Prostate gland (tissue), 2 donors: ENCODE measurements around the gene TSC22D1. TPM values are rescaled to one million over a fixed set of nuclear protein-coding genes. Genes with fewer than 3 reads are reported as not detected.

ENCODE experiments used
- DNase-seq: peaks from one replicate; pipeline ENCODE4 v3.0.0-alpha.2; 2019; ENCODE audit warnings: low spot score
- H3K27ac ChIP-seq, 2 donors: fragments of 200-600 bp; sonication (generic); 2 replicates each; pipeline ENCODE4 v1.5.1; 2017 to 2019
- H3K27me3 ChIP-seq: fragments of 200-600 bp; sonication (generic); replicated peaks from 2 replicates; pipeline ENCODE4 v1.5.1; 2019; ENCODE audit not compliant: insufficient read depth
- H3K36me3 ChIP-seq, 2 donors: fragments of 200-600 bp; sonication (generic); 1 replicate in 1 of 2; 2 replicates in 1 of 2; pipeline versions ENCODE4 v1.5.1 to v1.8.1; 2017 to 2019
- H3K4me1 ChIP-seq: fragments of 200-600 bp; sonication (generic); replicated peaks from 2 replicates; pipeline ENCODE4 v1.5.1; 2019
- H3K4me3 ChIP-seq, 2 donors: fragments of 200-600 bp; sonication (generic); 2 replicates each; pipeline ENCODE4 v1.5.1; 2017 to 2019
- H3K9me3 ChIP-seq: fragments of 200-600 bp; sonication (generic); 2 replicates; pipeline ENCODE4 v1.5.1; 2017
- POLR2A ChIP-seq: fragments of 450-650 bp; IDR thresholded peaks from one replicate; pipeline ENCODE4 v1.6.1; 2016; ENCODE audit warnings: antibody characterized with exemption, mild to moderate bottlenecking
- POLR2AphosphoS5 ChIP-seq: sonication (generic); formaldehyde crosslinking; IDR thresholded peaks from one replicate; pipeline ENCODE4 v1.6.1; 2017; ENCODE audit warnings: antibody characterized with exemption
- WGBS: methylation state at CpG from one replicate; pipeline ENCODE4 v1.1.5; 2018; 5-methylcytosine and 5-hydroxymethylcytosine counted together
- intact Hi-C: fragments of 100-400 bp; cut with DNase I; formaldehyde crosslinking; loops from one replicate; pipeline ENCODE4 v1.14.2; 2022
- total RNA-seq, 2 donors: library from RNA; depleted of rRNA; stranded (reverse); fragments of >200 nt; gene quantifications; one replicate each; pipeline ENCODE4 v1.1.0, GENCODE V29; 2016
- TF ChIP-seq, protein P1 (sequence below), 4 experiments: fragments of 200-600 bp in 2 of 4; fragments of 450-650 bp in 2 of 4; sonication (generic) in 2 of 4; IDR thresholded peaks; 1 replicate in 3 of 4; 2 replicates in 1 of 4; pipeline ENCODE4 v1.5.1; 2016 to 2019; ENCODE audit warnings: antibody characterized with exemption in 4 of 4, mild to moderate bottlenecking in 2 of 4, moderate library complexity in 2 of 4

Gene TSC22D1
- total RNA-seq, 2 donors from 2014 or later = 185 to 237 TPM

DNA sequence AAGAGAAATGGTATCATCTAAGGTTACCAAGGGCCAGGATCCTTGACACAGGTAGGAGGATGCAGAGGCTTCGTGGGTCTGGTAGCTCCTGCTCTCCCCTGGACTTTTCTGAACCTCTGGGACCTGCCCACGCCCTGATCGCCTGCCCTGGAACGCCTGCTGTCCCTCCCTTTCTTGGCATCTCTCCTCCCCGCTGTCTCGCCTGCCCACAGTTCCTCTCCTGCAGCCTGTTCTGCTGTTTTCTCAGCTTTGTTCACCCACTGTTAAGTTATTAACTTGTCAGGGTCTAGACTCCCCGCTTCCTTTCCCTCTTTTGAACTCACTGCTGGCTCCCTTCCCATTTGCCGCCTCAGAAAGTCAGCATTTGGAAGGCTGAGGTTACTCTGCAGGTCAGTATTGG, 182.7 kb downstream of the TSC22D1 start:
- peak; percentile 58 for DNase-seq
- 29% methylated on average over 8 of the region's 8 CpGs for WGBS

DNA sequence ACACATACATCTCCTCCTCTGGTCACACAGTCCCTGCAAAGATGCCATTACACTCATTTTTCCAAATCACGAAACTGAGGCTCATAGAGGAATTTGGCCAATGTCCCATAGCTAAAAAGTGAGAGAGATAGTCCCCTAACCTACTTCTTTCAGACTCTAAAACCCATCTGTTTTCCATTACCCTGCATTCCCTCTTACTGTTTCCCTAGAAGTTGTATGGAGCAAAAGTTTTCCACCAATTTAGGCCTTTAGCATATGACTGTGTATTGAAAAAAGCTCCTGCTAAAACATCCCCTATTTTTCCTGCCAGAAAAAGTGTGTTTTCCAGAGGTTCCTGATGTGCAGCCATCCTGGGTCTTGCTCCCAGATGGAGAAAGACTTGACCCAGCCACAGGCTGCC, 186.3 kb downstream of the TSC22D1 start:
- H3K36me3 ChIP-seq = no peaks in the 10 kb centered on the region
- no peaks in the 10 kb centered on the region for H3K9me3 ChIP-seq
- no peak for DNase-seq
- intact Hi-C loops = no loop called here
- TF ChIP-seq, protein P1, sequence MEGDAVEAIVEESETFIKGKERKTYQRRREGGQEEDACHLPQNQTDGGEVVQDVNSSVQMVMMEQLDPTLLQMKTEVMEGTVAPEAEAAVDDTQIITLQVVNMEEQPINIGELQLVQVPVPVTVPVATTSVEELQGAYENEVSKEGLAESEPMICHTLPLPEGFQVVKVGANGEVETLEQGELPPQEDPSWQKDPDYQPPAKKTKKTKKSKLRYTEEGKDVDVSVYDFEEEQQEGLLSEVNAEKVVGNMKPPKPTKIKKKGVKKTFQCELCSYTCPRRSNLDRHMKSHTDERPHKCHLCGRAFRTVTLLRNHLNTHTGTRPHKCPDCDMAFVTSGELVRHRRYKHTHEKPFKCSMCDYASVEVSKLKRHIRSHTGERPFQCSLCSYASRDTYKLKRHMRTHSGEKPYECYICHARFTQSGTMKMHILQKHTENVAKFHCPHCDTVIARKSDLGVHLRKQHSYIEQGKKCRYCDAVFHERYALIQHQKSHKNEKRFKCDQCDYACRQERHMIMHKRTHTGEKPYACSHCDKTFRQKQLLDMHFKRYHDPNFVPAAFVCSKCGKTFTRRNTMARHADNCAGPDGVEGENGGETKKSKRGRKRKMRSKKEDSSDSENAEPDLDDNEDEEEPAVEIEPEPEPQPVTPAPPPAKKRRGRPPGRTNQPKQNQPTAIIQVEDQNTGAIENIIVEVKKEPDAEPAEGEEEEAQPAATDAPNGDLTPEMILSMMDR (IDR thresholded peaks at IDR 0.05) = no peak
- TF ChIP-seq POLR2A = no peak
- no peak for TF ChIP-seq POLR2AphosphoS5
- 88% methylated on average over 1 of the region's 1 CpG for WGBS
- H3K27ac ChIP-seq = peak overlapping the region in 1 of 2 donors; percentile 37
- H3K4me3 ChIP-seq = no peak overlapping the region
- H3K27me3 ChIP-seq = no peaks in the 10 kb centered on the region
- H3K4me1 ChIP-seq = no peaks in the 10 kb centered on the region

More for the DNA sequence above, 182.7 kb downstream of the TSC22D1 start:
- intact Hi-C loops = no loop called here
- Histone ChIP-seq H3K27me3 (no peaks in the 10 kb centered on the region), H3K4me1 (no peaks in the 10 kb centered on the region), H3K27ac (peak overlapping the region in 1 of 2 donors; percentile 16), H3K9me3 (no peaks in the 10 kb centered on the region), H3K4me3 (no peak overlapping the region), H3K36me3 (no peaks in the 10 kb centered on the region)
- TF ChIP-seq, protein P1 (IDR thresholded peaks at IDR 0.05) = peak in 1 of 4 experiments; percentile 8
- no peak for TF ChIP-seq POLR2AphosphoS5

DNA sequence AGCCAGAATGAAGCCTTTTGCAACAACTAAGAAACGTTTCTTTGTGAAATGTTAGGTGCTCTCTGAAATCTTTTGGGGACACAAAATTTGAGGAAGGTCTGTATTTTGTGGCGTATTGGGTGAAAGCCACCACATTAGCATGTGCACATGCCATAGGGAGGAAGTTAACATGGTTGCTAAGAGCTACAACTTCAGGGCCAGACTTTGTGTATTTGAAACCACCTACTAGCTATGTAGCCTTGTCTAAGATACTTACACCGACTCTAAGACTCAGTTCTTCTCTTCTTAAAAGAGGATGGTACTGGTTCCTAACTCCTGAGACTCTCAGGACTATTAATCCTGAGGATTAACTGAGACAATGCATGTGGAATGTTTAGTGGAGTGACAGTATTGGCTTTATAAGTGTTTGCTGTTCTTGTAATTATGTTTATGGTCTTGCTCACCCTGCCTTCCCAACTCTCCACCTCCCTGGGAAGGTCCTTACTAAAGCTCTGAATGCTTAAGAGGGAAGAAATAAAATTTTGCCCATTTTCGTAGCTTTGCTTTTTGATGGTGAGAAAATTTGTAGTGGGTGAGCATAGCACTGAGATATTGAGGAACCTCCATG, 187.0 kb downstream of the TSC22D1 start:
- intact Hi-C loops = no loop called here
- no peaks in the 10 kb centered on the region for H3K4me1 ChIP-seq
- H3K27me3 ChIP-seq = no peaks in the 10 kb centered on the region
- WGBS = 76% methylated on average over 4 of the region's 4 CpGs
- DNase-seq = no peak
- TF ChIP-seq POLR2AphosphoS5 (peak; percentile 71), POLR2A (no peak)
- TF ChIP-seq, protein P1 (IDR thresholded peaks at IDR 0.05) = no peak
- no peaks in the 10 kb centered on the region for H3K36me3 ChIP-seq
- no peak overlapping the region for H3K4me3 ChIP-seq
- no peaks in the 10 kb centered on the region for H3K9me3 ChIP-seq
- peak overlapping the region; percentile 37 for H3K27ac ChIP-seq

DNA sequence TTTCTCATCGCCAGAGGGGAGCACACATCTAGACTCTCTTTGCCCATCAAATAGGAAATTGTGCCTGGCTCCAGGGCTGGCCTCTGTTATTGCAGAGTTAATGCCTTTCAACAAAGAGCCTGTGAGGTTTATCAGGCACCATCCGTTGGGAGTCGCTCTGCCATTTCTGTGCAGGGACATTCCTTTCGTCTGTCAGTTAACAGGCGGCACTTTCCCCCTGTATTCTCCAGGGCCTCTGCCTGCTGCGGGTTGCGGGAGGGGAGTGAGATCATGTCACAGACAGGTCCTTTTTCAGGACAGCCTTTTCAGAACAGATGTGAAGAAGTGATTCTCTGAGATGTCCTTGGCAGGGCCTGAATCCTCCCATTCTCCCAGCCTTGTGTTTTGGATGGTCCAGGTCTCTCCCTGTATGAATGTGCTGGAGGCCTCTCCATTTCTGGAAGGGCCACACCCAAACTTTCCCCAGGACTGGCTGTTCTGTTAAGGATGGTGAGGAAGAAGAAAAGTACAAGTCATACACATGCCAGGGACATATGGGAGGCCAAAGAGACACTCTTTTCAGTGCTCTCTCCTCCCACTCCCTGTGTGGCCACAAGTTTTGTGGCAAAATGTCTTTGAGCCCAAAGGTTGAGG, 187.6 kb downstream of the TSC22D1 start:
- intact Hi-C loops = no loop called here
- Histone ChIP-seq H3K4me3 (no peak overlapping the region), H3K9me3 (no peaks in the 10 kb centered on the region), H3K36me3 (no peaks in the 10 kb centered on the region), H3K27ac (peak overlapping the region; percentile 37), H3K27me3 (no peaks in the 10 kb centered on the region), H3K4me1 (no peaks in the 10 kb centered on the region)
- no peak for DNase-seq
- no peak for TF ChIP-seq POLR2AphosphoS5
- no peak for TF ChIP-seq POLR2A
- TF ChIP-seq, protein P1 (IDR thresholded peaks at IDR 0.05) = no peak
- WGBS = 77% methylated on average over 7 of the region's 7 CpGs
